Measurements from ENCODE around the gene COX8A. TPM values are rescaled to one million over a fixed set of nuclear protein-coding genes. Genes with fewer than 3 reads are reported as not detected.

Gene COX8A
- total and polyA plus RNA-seq, 9 of the 15 experiments (the other 6 are each of a cell fraction or from before 2014, with no cell fraction given), result 274 to 1,206 (median 526) TPM

- no peak overlapping the region for H2AFZ ChIP-seq (ENCODE audit: low read depth, low read length)
- ATAC-seq (no peak), DNase-seq (ENCODE audit: extremely low read depth in 1 of 4, low spot score in 3 of 4) (no peak), FAIRE-seq (no peak)
- in situ Hi-C loops (cut with MboI), result no loop called here
- TF ChIP-seq ZNF778 (CRISPR knock-in tag; IDR thresholded peaks at IDR 0.05) (no peak), BDP1 (IDR thresholded peaks at IDR 0.05; ENCODE audit: insufficient read depth, insufficient read length) (no peak), CBX8 (IDR thresholded peaks at IDR 0.05; ENCODE audit: borderline replicate concordance, extremely low read depth, low read depth, low read length, poor library complexity, severe bottlenecking) (no peak), ZNF121 (CRISPR knock-in tag; conservative IDR thresholded peaks at IDR 0.05) (no peak), DACH1 (IDR thresholded peaks at IDR 0.05; ENCODE audit: partially characterized antibody) (no peak)
- no peak overlapping the region for H3K27ac ChIP-seq (ENCODE audit: extremely low read depth, low read depth, low read length)
- no TSS peak for BruUV-seq (replicated peaks)
- H3K36me3 ChIP-seq (ENCODE audit: control insufficient read depth, insufficient read depth, low read length), result peaks cover 80% of the 10 kb centered on the region; the same call in 2 of the 3 replicates
- no peaks in the 10 kb centered on the region for H3K27me3 ChIP-seq (ENCODE audit: control insufficient read depth in 2 of 2, insufficient read depth in 2 of 2, low read length in 2 of 2)
- ChIA-PET POLR2A (interaction anchor here (0.7 to 1.5 kb wide), 2 partner anchors 13 to 214 kb away, joined by 3 to 4 read pairs; no protein-coding TSS in a partner anchor), CTCF (ENCODE audit: low intra/inter-chr PET ratio) (no interaction called here)
- no peak overlapping the region for H3K9ac ChIP-seq (ENCODE audit: insufficient read depth in 1 of 2, low read depth in 2 of 2, low read length in 2 of 2)
- no peak overlapping the region for H3K4me3 ChIP-seq
- peaks cover 0 to 21% of the 10 kb centered on the region in 2 experiments; a peak in 2 of 5 replicates for H3K4me1 ChIP-seq (replicated peaks in 1 of 2; ENCODE audit: control insufficient read depth in 2 of 2, insufficient read depth in 2 of 2, low read length in 2 of 2)
- no peak overlapping the region for H3K4me2 ChIP-seq (ENCODE audit: insufficient read depth, low read length)
- no peaks in the 10 kb centered on the region for H3K9me1 ChIP-seq (ENCODE audit: control insufficient read depth, insufficient read depth, low read length)
- 0 out of 3 replicates have a peak, but pooled peaks cover 2% of the 10 kb centered on the region for H3K79me2 ChIP-seq (ENCODE audit: control insufficient read depth, insufficient read depth, low read length)
- WGBS (ENCODE audit: insufficient coverage, low coverage, missing lambda C conversion rate), result 88% methylated on average over 6 of the region's 6 CpGs
- no peaks in the 10 kb centered on the region for H3K9me3 ChIP-seq (replicated peaks; ENCODE audit: control insufficient read depth, insufficient read depth, low read depth, low read length)
- peaks cover 2% of the 10 kb centered on the region; the same call in 1 of the 2 replicates for H4K20me1 ChIP-seq (replicated peaks; ENCODE audit: control insufficient read depth, insufficient read depth, low read length)
- intact Hi-C loops (cut with micrococcal nuclease), result no loop called here
Observed at GRCh38 chr11:63993993-63994392, 19.6 kb downstream of the COX8A start.

- H3K4me3 ChIP-seq, result no peak overlapping the region
- H3K9me3 ChIP-seq (replicated peaks; ENCODE audit: control insufficient read depth, insufficient read depth, low read depth, low read length), result no peaks in the 10 kb centered on the region
- peaks cover 0 to 43% of the 10 kb centered on the region in 2 experiments; a peak in 2 of 5 replicates for H3K4me1 ChIP-seq (replicated peaks in 1 of 2; ENCODE audit: control insufficient read depth in 2 of 2, insufficient read depth in 2 of 2, low read length in 2 of 2)
- H3K79me2 ChIP-seq (ENCODE audit: control insufficient read depth, insufficient read depth, low read length), result 0 out of 3 replicates have a peak, but pooled peaks cover 2% of the 10 kb centered on the region
- BruUV-seq (replicated peaks), result no TSS peak
- intact Hi-C loops (cut with micrococcal nuclease), result no loop called here
- peaks cover 4% of the 10 kb centered on the region; the same call in 1 of the 2 replicates for H4K20me1 ChIP-seq (replicated peaks; ENCODE audit: control insufficient read depth, insufficient read depth, low read length)
- H3K9me1 ChIP-seq (ENCODE audit: control insufficient read depth, insufficient read depth, low read length), result no peaks in the 10 kb centered on the region
- no peak overlapping the region for H3K4me2 ChIP-seq (ENCODE audit: insufficient read depth, low read length)
- peaks cover 75% of the 10 kb centered on the region; the same call in 2 of the 3 replicates for H3K36me3 ChIP-seq (ENCODE audit: control insufficient read depth, insufficient read depth, low read length)
- no peak for DNase-seq (ENCODE audit: extremely low read depth in 1 of 4, low spot score in 3 of 4)
- in situ Hi-C loops (cut with MboI), result no loop called here
- no peak for ATAC-seq
- no peak overlapping the region for H3K27ac ChIP-seq (ENCODE audit: extremely low read depth, low read depth, low read length)
- no peak overlapping the region for H2AFZ ChIP-seq (ENCODE audit: low read depth, low read length)
- ChIA-PET POLR2A (interaction anchor here (0.7 kb wide), 1 partner anchor 20 kb away, joined by 3 read pairs; no protein-coding TSS in a partner anchor), CTCF (ENCODE audit: low intra/inter-chr PET ratio) (no interaction called here)
- H3K9ac ChIP-seq (ENCODE audit: insufficient read depth in 1 of 2, low read depth in 2 of 2, low read length in 2 of 2), result no peak overlapping the region
- no peak for FAIRE-seq
- H3K27me3 ChIP-seq (ENCODE audit: control insufficient read depth in 2 of 2, insufficient read depth in 2 of 2, low read length in 2 of 2), result no peaks in the 10 kb centered on the region
- WGBS (ENCODE audit: insufficient coverage, low coverage, missing lambda C conversion rate), result 94% methylated on average over 16 of the region's 18 CpGs
- TF ChIP-seq GTF2F1 (IDR thresholded peaks at IDR 0.05; ENCODE audit: low read depth, low read length) (no peak), ZNF695 (CRISPR knock-in tag; IDR thresholded peaks at IDR 0.05) (no peak), PHF21A (IDR thresholded peaks at IDR 0.05; ENCODE audit: borderline replicate concordance, low read depth) (no peak), ADNP (tag; IDR thresholded peaks at IDR 0.05) (no peak), ZBTB26 (CRISPR knock-in tag; IDR thresholded peaks at IDR 0.05) (no peak)
Observed at GRCh38 chr11:63996512-63996911, 22.1 kb downstream of the COX8A start.

Measured in K562 (cell line).